A673 (cell line): ENCODE results near the gene PIPOX.

Experiments used
- CTCF ChIP-seq: fragments of 300-800, 200-600 bp; sonication (generic); conservative IDR thresholded peaks from 2 replicates; pipeline ENCODE4 v1.5.1; 2017; ENCODE audit warnings: low read depth, mild to moderate bottlenecking, antibody characterized with exemption, low read length, moderate library complexity, mixed read lengths
- EZH2 ChIP-seq: fragments of 200-600 bp; sonication (generic); IDR thresholded peaks from 2 replicates; pipeline ENCODE4 v1.6.1; 2017; ENCODE audit warnings: borderline replicate concordance, low read depth, mild to moderate bottlenecking, mixed read lengths, antibody characterized with exemption, low read length; ENCODE audit not compliant: poor library complexity, severe bottlenecking

DNA sequence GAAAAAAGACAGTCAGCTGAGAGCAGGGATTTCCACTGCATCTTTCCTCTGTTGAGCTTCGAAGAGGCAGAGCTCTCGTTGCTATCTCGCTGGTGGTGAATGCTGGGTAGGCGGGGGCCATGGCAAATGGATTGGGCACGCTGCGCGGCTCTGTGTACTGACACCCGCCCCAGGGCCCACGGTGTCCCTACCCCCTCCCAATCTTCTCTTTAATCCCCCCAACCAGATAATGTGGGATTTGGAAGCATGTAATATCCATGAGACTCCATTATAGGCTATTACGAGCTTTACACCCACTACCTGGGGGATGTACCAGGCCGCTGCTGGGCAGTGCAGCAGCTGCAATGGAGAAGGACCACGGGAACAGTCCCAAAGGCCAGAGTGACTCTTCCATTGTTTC lies 8.3 kb downstream of the PIPOX start:
- TF ChIP-seq CTCF (no peak), EZH2 (no peak)
